Limb (tissue), 2 donors: ENCODE measurements around the gene UPK3A.

Experiments used
- DNase-seq, 2 donors: peaks; one replicate each; pipeline ENCODE4 v3.0.0-alpha.2; 2016; ENCODE audit errors: extremely low spot score in 2 of 2

The UPK3A gene

GRCh38 chr22:45284705-45285262 is at the start of gene UPK3A:
Gene UPK3A, plus strand, starts transcription at chr22:45284949. Its CDS starts 65 bp downstream, at chr22:45285014.
- DNase-seq, result peak in 1 of 2 donors; percentile 65

- no peak for DNase-seq
Observed at GRCh38 chr22:45235101-45235777, 49.5 kb upstream of the UPK3A start.

DNA sequence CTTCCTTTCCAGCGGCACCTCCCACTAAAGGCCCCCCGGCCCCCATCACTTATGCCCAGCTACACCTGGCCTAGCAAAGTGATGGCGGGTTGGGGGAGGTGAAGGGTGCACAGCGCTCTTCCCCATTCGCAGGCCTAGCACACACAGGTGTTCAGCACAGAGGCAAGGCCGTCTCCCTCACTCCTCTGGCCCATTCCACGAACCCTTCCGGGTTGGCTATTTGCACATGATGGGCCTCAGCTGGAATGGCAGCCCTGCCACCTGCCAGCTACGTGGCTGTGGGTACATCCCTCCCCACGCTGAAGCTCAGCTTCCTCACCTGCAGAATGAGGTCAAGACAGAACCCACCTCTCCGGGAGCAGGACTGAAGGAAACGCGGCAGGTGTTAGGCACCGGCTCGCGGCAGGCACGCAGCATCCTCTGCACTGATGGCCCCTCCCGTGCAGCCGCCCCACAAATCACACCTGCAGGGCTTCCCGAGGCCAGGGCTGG is 48.9 kb upstream of the UPK3A start:
- no peak for DNase-seq

GRCh38 chr22:45237065-45237990 is 47.4 kb upstream of the UPK3A start:
- DNase-seq, result no peak

DNA sequence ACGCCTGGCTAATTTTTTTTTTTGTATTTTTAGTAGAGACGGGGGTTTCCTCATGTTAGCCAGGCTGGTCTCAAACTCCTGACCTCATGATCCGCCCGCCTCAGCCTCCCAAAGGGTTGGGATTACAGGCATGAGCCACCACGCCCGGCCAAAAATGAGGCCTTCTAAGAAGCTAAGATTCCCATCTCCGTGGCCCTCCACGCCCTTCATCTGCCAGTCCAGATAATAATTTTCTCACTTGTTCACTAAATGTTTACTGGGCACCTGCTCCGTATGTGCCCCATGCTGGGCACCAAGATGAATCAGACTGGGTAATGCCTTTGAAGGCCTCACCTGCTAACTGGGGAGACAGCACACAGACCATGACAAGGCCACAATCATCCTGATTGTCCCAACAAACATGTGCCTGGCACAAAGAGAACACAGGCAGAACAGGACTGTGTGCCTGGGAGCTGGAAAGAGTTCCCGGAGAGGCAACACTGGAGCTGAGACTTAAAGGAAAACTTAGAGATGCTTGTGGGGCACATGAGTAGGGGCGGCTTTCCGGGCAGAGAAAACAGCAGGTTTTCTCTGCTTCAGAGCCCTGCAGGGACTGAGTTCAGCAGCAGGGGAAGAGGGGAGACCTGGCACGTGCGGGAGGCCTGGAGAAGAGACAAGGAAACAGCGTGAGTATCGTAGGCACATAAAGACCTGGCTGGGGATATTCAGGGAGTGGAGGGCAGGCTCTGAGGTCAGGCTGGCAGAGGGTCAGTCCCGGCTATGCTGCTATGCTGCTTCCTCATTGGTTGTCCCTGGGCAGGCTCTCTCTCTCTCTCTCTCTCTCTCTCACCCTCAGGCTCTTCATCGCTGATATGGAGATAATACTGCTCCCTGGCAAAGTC is 46.4 kb upstream of the UPK3A start:
- no peak for DNase-seq

- DNase-seq, result no peak
Observed at GRCh38 chr22:45238957-45239680, 45.6 kb upstream of the UPK3A start.

- DNase-seq, result no peak
Observed at GRCh38 chr22:45239681-45240051, 45.1 kb upstream of the UPK3A start.

GRCh38 chr22:45240104-45240809 is 44.5 kb upstream of the UPK3A start:
- DNase-seq, result peak in 1 of 2 donors; percentile 64

- peak; percentile 57 to 91 for DNase-seq
Observed at GRCh38 chr22:45240810-45241631, 43.7 kb upstream of the UPK3A start, which contains the start of gene KIAA0930. Gene KIAA0930, minus strand, starts transcription at chr22:45240894. Its CDS starts 191 bp downstream, at chr22:45240703.

DNA sequence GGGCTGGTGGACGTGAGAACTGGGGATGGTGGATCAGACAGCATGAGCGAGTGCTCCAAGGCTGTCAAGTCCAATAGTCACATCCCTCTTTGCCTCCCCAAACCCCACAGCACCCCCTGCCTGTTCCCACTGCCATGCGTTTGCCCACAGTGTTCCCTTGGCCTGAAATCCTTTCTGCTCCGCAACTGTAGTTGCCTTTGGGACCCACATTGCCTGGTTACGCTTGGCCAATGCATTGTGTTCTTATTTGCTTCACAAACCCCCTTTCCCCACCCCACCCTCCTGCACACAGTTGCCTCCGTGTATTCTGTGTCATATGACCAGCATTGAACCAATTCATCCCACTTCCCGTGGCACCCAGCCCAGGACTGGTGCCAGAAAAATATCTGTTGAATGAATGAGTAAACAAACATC is 42.0 kb upstream of the UPK3A start:
- DNase-seq, result no peak

DNA sequence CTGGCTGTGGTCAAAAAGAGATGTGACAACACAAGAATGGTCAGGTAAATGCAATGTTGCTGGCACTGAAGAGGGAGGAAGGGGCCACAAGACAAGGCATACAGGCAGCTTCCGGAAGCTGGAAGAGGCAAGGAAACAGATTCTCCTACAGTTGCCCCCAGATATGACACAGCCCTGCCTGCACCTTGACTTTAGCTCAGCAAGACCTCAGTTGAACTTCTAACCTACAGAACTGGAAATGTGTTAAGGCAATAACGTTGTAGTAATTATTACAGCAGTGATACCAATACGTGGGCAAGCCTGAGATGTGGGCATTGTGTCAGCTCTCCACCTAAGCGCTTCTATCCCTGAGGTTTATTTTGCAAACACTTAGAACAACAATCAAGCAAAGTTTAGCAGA is 39.8 kb upstream of the UPK3A start:
- DNase-seq, result no peak

DNA sequence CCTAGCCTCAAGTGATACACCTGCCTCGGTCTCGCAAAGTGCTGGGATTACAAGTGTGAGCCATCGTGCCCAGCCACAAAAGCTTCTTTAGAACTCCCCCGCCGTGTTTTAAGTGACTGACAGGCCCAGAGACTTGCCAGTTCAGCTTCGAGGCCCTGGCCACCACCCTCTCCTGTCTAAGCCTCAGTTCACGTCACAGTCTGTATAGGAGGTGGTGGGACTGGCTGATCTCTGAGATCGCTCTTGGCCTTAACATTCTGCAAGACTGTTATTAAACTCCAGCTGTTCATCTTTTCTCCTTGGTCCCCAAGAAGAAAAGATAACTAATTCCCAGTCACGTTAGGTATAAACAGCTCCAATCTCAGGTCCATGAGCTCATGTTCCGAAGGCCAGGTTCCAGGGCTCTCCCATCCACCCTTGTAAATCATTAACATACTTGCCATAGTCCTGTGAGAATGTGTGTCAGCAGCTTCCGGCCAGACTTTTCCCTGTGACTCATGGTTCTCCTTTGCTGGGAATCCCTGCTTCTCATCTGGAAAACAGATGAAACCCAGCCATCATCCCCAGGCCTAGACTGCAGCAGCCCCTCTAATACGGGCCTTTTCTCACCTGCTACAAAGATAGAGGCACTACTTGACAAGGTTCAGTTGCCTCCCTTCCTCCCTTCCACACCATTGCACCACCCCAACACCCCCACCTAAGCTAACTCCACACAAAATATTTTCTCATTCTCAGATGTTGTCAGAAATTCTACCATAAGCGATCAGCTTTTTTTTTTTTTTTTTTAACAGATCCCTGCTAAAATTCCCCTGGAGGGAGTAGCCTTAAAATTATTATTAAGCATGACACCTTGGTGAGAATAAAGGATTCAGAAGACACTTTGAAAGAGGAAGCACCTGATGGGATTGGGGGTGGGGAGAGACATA is 38.4 kb upstream of the UPK3A start:
- peak in 1 of 2 donors; percentile 64 for DNase-seq

DNA sequence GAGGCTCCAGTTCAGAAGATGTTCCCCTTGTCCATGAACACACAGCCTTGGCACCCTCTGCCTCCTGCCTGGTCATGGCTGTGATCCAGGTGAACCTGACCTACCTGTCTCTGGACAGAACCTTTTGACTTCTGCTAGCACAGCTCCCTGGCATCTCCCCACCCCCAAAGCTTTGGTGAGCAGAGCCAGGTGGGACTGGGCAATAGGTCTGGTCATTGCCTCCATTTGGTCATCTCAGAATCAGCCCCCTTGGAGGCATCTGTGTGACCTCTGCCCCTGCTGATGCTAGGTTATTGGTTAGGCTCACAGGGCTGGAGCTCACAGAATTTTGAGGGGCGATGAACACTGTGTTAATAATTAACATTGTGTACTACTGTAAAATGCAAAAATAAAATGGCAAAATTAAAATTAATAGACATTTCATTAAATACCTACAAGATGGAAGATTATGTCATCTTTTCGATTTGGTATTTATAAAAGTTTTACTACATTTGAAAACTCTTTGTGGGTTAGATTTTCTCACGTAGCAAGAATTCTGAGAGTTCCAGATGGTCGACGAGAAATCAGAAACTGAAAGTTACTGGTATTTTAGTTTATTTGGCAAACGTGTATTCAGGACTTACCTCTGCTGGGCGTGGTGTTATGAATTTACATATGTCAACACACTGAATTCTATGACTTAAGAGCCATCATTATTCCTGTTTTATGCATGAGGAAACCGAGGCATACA is 35.8 kb upstream of the UPK3A start:
- DNase-seq, result no peak

DNA sequence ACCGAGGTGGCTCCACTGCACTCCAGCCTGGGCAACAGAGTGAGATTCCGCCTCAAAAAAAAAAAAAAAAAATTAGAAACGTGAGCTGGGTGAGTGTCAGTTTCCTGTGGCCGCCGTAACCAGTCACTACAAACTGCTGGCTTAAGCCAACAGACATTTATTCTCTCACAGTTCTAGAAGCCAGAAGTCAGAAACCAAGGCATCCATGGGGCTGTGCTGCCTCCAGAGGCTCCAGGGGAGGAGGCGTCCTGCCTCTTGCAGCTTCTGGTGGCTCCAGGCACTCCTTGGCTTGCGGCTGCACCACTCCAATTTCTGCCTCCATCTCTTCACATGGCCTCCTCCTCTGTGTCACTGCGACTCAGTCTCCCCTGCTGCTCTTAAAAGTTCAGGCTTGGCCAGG is 32.9 kb upstream of the UPK3A start:
- DNase-seq, result no peak

DNA sequence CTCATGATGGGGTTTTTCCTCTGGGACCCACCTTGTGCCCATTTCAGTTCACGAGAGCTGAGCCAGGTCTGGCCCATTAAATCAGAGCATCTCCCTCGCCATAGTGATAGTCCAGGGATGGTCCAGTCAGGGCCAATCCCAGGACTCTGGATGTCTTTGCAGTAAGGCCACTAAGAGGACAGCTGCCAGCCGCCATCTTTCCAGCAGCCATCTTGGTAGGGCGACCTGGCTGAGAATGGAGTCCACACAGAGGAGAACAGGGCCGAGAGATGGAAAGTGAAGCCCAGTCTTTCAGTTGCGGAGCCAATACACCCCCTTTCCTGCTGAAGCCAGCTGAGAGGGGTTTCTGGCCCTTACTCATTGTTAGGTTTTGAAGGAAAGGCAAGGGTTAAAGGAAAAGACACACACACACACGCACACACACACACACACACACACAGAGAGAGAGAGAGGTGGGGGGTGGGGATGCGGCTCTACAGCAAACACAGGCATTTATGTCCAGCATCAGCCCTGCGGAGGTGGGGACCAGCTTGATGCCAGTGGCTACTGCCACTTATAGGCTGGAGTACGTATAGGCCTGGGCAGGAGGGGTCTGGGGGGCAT is 31.6 kb upstream of the UPK3A start:
- DNase-seq, result no peak

DNA sequence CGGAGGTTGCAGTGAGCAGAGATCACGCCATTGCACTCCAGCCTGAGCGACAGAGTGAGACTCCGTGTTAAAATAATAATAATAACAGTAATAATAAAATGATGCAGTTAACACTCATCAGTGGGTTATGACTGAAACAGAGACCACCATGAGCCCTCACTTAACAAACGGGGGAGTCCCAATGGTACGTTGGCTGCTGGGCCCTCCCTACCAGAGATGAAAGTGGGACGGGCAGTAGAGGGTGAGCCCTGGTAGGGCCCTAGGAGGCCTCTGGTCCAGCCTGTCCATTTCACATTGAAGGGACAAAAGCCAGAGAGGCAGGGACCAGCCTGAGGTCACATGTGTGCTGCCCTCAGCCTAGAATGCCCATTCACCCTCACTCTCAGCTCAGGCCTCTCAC is 30.4 kb upstream of the UPK3A start:
- no peak for DNase-seq

DNA sequence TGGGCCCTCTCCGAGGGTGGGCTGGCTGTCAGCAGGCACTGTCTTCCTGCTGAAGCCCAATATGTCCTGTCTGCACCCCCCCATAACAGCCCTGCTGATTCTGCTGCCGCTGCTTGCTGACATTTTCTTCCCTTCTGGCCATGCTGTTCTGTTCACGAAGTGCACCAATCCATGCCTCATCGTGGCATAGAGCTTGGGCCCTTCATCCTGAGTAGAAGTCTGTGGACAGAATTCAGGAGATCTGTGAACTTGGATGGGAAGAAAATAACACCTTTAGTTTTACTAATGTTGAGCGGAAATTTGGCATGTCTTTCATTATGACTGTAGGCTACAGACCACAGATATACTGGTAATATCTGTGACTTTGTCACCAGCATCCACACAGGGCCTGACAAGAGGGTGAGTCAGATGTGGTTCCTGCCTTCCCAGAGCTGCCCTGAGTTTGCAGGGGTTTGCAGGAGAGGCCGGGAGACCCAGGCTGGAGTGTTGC is 29.9 kb upstream of the UPK3A start:
- DNase-seq, result no peak
